Measurements from ENCODE around the gene TMEM41A. TPM values are rescaled to one million over a fixed set of nuclear protein-coding genes. Genes with fewer than 3 reads are reported as not detected.
"Not testable (repeated sequence)": the region's sequence is repeated elsewhere in the genome, so short reads cannot be mapped to it uniquely, and the experiment has no call there.

The TMEM41A gene
- total RNA-seq, 2 donors from 2014 or later = 10.2 to 10.9 TPM

- peaks cover 16% of the 10 kb centered on the region for H3K36me3 ChIP-seq
- H3K27me3 ChIP-seq = no peaks in the 10 kb centered on the region
- no peaks in the 10 kb centered on the region for H3K4me1 ChIP-seq
- DNase-seq (ENCODE audit: low spot score) = no peak
- H3K4me3 ChIP-seq = no peak overlapping the region
- no peak for TF ChIP-seq CTCF (IDR thresholded peaks at IDR 0.05)
- no peak overlapping the region for H3K27ac ChIP-seq
- H3K9me3 ChIP-seq = no peaks in the 10 kb centered on the region
Observed at GRCh38 chr3:185473290-185473815, 25.5 kb downstream of the TMEM41A start.

GRCh38 chr3:185470323-185470722 is 28.5 kb downstream of the TMEM41A start:
- Histone ChIP-seq H3K36me3 (peaks cover 24% of the 10 kb centered on the region), H3K27ac (no peak overlapping the region), H3K9me3 (no peaks in the 10 kb centered on the region), H3K4me3 (no peak overlapping the region), H3K4me1 (no peaks in the 10 kb centered on the region), H3K27me3 (no peaks in the 10 kb centered on the region)
- TF ChIP-seq CTCF (IDR thresholded peaks at IDR 0.05) = no peak
- no peak for DNase-seq (ENCODE audit: low spot score)

GRCh38 chr3:185469542-185469941 is 29.3 kb downstream of the TMEM41A start:
- H3K4me1 ChIP-seq = no peaks in the 10 kb centered on the region
- H3K27me3 ChIP-seq = no peaks in the 10 kb centered on the region
- H3K9me3 ChIP-seq = no peaks in the 10 kb centered on the region
- TF ChIP-seq CTCF (IDR thresholded peaks at IDR 0.05) = no peak
- DNase-seq (ENCODE audit: low spot score) = no peak
- H3K4me3 ChIP-seq = no peak overlapping the region
- peaks cover 24% of the 10 kb centered on the region for H3K36me3 ChIP-seq
- H3K27ac ChIP-seq = no peak overlapping the region

- not testable (repeated sequence) for H3K27me3 ChIP-seq; H3K27ac ChIP-seq; DNase-seq (ENCODE audit: low spot score); H3K4me3 ChIP-seq; H3K36me3 ChIP-seq; H3K4me1 ChIP-seq; H3K9me3 ChIP-seq
Observed at GRCh38 chr3:185466123-185466522, 32.7 kb downstream of the TMEM41A start.

GRCh38 chr3:185465471-185465870 is 33.4 kb downstream of the TMEM41A start:
- no peaks in the 10 kb centered on the region for H3K27me3 ChIP-seq
- peaks cover 8% of the 10 kb centered on the region for H3K36me3 ChIP-seq
- no peaks in the 10 kb centered on the region for H3K9me3 ChIP-seq
- no peak for TF ChIP-seq CTCF (IDR thresholded peaks at IDR 0.05)
- DNase-seq (ENCODE audit: low spot score) = no peak
- H3K27ac ChIP-seq = no peak overlapping the region
- H3K4me3 ChIP-seq = no peak overlapping the region
- H3K4me1 ChIP-seq = no peaks in the 10 kb centered on the region

- Histone ChIP-seq H3K9me3 (no peaks in the 10 kb centered on the region), H3K4me3 (no peak overlapping the region), H3K27ac (no peak overlapping the region), H3K27me3 (no peaks in the 10 kb centered on the region), H3K36me3 (no peaks in the 10 kb centered on the region), H3K4me1 (no peaks in the 10 kb centered on the region)
- no peak for TF ChIP-seq CTCF (IDR thresholded peaks at IDR 0.05)
- no peak for DNase-seq (ENCODE audit: low spot score)
Observed at GRCh38 chr3:185460719-185461350, 38.0 kb downstream of the TMEM41A start.

Data from right atrium auricular region (tissue), 2 donors.